ENCODE results near the gene IL5RA. TPM values are rescaled to one million over a fixed set of nuclear protein-coding genes. Genes with fewer than 3 reads are reported as not detected.
A peak's percentile ranks its signal among the peaks of the same experiment; 100 is the strongest.

IL5RA gene
- total RNA-seq, 2 experiments from 2014 or later, result not detected

DNA sequence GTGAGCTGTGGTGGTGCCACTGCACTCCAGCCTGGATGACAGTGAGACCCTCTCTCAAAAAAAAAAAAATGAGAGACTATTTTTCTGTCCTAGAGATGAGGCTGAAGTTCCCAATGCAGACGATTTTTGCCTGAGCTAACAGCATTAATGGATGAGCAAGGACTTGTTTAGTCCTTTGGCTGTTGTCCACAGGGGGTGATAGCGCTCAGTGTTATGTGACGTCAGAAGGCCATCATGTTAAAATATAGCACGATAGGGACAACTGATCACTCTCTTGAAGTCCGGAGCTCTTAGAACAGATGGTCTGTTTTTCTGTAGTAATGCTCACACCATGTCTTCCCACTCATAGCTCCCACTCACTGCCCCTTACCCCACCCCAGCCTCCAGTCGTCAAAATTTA lies 23.3 kb upstream of the IL5RA start:
- Mint-ChIP-seq H3K27me3 (no peaks in the 10 kb centered on the region), H3K36me3 (ENCODE audit: low read depth) (peaks cover 66% of the 10 kb centered on the region), H3K27ac (peak overlapping the region; percentile 57), H3K4me3 (no peak overlapping the region), H3K4me1 (ENCODE audit: low read depth) (peaks cover 52% of the 10 kb centered on the region), H3K9me3 (no peaks in the 10 kb centered on the region)
- no peak for TF ChIP-seq CTCF (IDR thresholded peaks at IDR 0.05)
- no peak for DNase-seq
- POLR2A ChIA-PET, result interaction anchor here (1.2 to 1.5 kb wide), 3 partner anchors 8 to 24 kb away, joined by 3 to 8 read pairs (median 5); no protein-coding TSS in a partner anchor
- CTCF ChIA-PET, result interaction anchor here (0.9 to 2.2 kb wide), 4 partner anchors 14 to 38 kb away, joined by 3 to 14 read pairs (median 3); no protein-coding TSS in a partner anchor
- intact Hi-C loops (cut with micrococcal nuclease), result no loop called here
- ATAC-seq, result no peak

DNA sequence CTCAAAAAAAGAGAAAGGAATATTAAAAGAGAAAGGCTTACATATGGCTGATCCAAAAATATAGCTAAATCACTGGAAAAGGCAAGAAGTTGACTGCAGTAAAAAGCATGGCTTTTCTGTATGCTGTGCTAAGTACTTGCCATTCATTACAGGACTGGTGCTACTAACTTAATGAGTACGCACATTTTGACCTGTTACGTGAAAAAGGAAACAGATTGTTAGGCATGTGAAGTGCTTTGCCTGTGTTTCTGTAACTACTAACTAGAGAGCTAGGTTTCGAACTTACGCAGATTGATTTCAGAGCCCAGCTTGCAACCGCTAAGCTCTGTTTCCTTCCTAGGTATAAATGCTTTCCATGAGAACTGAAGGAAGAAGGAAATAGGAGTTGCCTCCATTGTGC lies 19.4 kb upstream of the IL5RA start:
- Mint-ChIP-seq H3K4me3 (no peak overlapping the region), H3K36me3 (ENCODE audit: low read depth) (peaks cover 58% of the 10 kb centered on the region), H3K4me1 (ENCODE audit: low read depth) (peaks cover 40% of the 10 kb centered on the region), H3K27ac (peak overlapping the region; percentile 60), H3K27me3 (no peaks in the 10 kb centered on the region), H3K9me3 (no peaks in the 10 kb centered on the region)
- no peak for DNase-seq
- CTCF ChIA-PET, result interaction anchor here (0.7 to 1.1 kb wide), 4 partner anchors 17 to 52 kb away, joined by 3 to 4 read pairs (median 4); no protein-coding TSS in a partner anchor
- no peak for ATAC-seq
- POLR2A ChIA-PET, result interaction anchor here (1.2 to 2.2 kb wide), 3 partner anchors 16 to 48 kb away, joined by 3 to 6 read pairs (median 4); no protein-coding TSS in a partner anchor
- no peak for TF ChIP-seq CTCF (IDR thresholded peaks at IDR 0.05)
- intact Hi-C loops (cut with micrococcal nuclease), result no loop called here

GRCh38 chr3:3127432-3128010 lies 17.3 kb upstream of the IL5RA start:
- intact Hi-C loops (cut with micrococcal nuclease), result no loop called here
- peaks cover 24% of the 10 kb centered on the region for H3K4me1 Mint-ChIP-seq (ENCODE audit: low read depth)
- H3K36me3 Mint-ChIP-seq (ENCODE audit: low read depth), result peaks cover 43% of the 10 kb centered on the region
- ATAC-seq (peak; percentile 38), DNase-seq (peak; percentile 65)
- no peak for TF ChIP-seq CTCF (IDR thresholded peaks at IDR 0.05)
- ChIA-PET CTCF (no interaction called here), POLR2A (interaction anchor here (0.8 to 1.8 kb wide), 5 partner anchors 9 to 52 kb away, joined by 3 to 7 read pairs (median 6); partner anchors contain the start of gene CRBN)
- no peaks in the 10 kb centered on the region for H3K27me3 Mint-ChIP-seq
- H3K27ac Mint-ChIP-seq, result peak overlapping the region; percentile 99
- H3K4me3 Mint-ChIP-seq, result peak overlapping the region; percentile 99
- no peaks in the 10 kb centered on the region for H3K9me3 Mint-ChIP-seq

DNA sequence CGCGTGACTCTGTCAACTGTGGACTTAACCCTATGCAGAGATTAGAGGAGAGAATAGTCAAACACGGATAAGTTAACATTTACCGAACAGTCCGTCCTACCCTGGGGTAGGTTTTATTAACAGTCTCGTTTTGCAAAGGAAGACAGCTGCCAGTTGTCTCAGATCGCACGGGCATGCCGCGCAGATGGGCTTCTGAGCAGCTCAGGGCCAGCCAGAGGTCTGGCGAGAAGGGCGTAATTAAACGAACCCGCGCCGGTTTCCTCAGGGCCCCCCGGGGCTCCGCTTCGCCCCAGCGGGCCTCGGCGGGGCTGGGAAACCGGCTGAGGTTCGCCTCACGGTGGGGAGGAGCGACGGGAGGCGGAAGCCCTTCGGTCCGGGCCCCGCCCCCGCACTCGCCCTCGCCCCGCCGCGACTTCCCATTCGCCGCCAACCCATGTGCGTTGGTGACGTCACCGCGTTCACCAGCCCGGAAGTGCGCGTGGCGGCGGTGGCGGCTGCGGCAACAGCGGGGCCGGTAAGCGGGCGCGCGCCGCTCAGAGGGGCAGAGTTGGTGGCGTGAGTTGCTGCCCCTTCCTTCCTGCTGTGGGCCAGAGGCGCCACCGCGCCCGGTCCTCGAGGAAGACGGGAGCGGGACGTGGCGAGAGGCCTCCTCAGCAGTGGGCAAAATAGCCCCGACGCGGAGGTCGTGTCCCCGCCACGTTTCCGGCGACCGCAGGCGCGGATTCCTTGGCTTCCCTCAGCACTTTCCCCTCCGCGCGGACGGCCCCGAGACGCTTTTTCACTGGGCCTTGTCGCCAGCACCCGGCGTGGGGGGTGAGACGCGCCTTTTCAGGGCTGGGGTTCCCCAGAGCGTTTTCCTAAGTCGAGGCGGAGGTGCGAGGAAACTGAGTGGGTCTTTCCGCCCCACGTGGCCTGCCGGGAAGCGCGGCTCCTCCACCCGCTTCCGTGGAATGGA lies 16.6 kb upstream of the IL5RA start, which contains the start of gene TRNT1:
Gene TRNT1, plus strand, starts transcription at position 464 of the 955 bp plus-strand sequence. CDS start 2,101 bp downstream, outside the sequence.
- peak; percentile 96 for DNase-seq
- CTCF ChIA-PET, result no interaction called here
- POLR2A ChIA-PET, result interaction anchor here (0.8 to 1.8 kb wide), 4 partner anchors 9 to 53 kb away, joined by 4 to 7 read pairs (median 6); partner anchors contain the start of gene CRBN
- Mint-ChIP-seq H3K9me3 (no peaks in the 10 kb centered on the region), H3K4me1 (ENCODE audit: low read depth) (peaks cover 24% of the 10 kb centered on the region), H3K4me3 (peak within 1 kb of the TSS; percentile 99), H3K27me3 (no peaks in the 10 kb centered on the region), H3K27ac (peak within 1 kb of the TSS; percentile 99), H3K36me3 (ENCODE audit: low read depth) (peaks cover 43% of the 10 kb centered on the region)
- ATAC-seq, result peak; percentile 90
- intact Hi-C loops (cut with micrococcal nuclease), result no loop called here
- TF ChIP-seq CTCF (IDR thresholded peaks at IDR 0.05), result no peak
